T-helper 1 cell treated with Interleukin-12 subunit alpha and Interleukin-12 subunit beta and Interleukin-4 antibody, amounts not matched to agents 30 μg/mL and 1 μg/mL, for 36 hours (primary cell): ENCODE measurements around the gene C2CD2L.
A peak's percentile ranks its signal among the peaks of the same experiment; 100 is the strongest.
"Not testable (repeated sequence)": the region's sequence is repeated elsewhere in the genome, so short reads cannot be mapped to it uniquely, and the experiment has no call there.

Source experiments
- H3K27ac Mint-ChIP-seq: one replicate; pipeline ENCODE4 v1.8.0; 2021; ENCODE audit warnings: mild to moderate bottlenecking, mixed read lengths
- H3K27me3 Mint-ChIP-seq: one replicate; pipeline ENCODE4 v1.8.0; 2021; ENCODE audit warnings: low read depth, mixed read lengths
- H3K36me3 Mint-ChIP-seq: one replicate; pipeline ENCODE4 v1.8.0; 2021; ENCODE audit warnings: low read depth, mixed read lengths
- H3K4me1 Mint-ChIP-seq: one replicate; pipeline ENCODE4 v1.8.0; 2021; ENCODE audit warnings: low read depth, mixed read lengths
- H3K4me3 Mint-ChIP-seq: one replicate; pipeline ENCODE4 v1.8.0; 2021; ENCODE audit warnings: mild to moderate bottlenecking, moderate library complexity, mixed read lengths
- H3K9me3 Mint-ChIP-seq: one replicate; pipeline ENCODE4 v1.8.0; 2021; ENCODE audit warnings: mixed read lengths

The C2CD2L gene

DNA sequence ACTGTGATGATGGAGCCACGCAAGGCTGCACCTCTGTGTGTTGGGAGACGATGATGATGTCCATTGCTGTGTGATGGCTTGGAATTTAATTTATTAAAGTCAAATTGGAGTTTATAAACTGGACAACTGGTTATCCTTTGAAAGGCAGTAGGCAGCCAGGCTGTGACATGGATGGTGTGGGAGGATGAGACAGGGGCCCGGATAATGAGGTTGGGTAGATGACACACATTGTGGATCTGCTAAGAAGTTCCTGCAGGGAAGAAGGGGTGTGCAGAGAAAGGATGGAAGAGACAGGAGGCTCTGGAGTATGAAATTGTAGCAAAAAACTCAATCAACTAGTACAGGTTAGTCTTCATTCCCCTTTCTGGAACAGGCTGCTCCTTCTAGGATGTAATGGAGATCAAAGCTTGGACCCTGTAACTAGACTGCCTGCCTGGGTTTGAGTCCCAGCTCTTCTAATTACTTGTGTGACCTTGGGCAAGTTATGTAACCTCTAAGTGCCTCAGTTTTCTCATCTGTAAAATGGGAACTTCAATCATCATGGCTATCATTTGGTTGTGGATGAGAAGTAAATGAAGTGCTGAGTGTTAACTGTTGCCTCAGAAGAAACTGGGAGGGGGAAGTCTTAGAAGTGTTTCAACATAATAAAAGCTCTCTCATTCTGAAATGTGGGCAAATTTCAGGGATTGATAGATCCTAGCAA is 10.0 kb downstream of the C2CD2L start:
- peaks cover 34% of the 10 kb centered on the region for H3K36me3 Mint-ChIP-seq
- H3K27ac Mint-ChIP-seq = peak overlapping the region; percentile 42
- peaks cover 24% of the 10 kb centered on the region for H3K4me1 Mint-ChIP-seq
- H3K4me3 Mint-ChIP-seq = no peak overlapping the region
- no peaks in the 10 kb centered on the region for H3K9me3 Mint-ChIP-seq
- H3K27me3 Mint-ChIP-seq = no peaks in the 10 kb centered on the region

DNA sequence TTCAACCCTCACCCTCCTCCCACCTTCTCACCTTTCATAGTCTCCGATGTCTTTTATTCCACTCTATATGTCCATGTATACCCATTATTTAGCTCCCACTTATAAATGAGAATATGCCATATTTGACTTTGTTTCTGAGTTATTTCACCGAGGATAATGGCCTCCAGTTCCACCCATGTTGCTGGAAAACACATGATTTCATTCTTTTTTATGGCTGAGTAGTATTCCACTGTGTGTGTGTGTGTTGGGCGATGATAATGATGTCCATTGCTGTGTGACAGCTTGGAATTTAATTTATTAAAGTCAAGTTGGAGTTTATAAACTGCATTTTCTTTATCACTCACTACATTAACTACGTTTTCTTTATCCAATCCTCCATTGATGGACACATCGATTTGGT is 11.1 kb downstream of the C2CD2L start:
- Mint-ChIP-seq H3K4me1 (peaks cover 32% of the 10 kb centered on the region), H3K4me3 (no peak overlapping the region), H3K9me3 (no peaks in the 10 kb centered on the region), H3K36me3 (peaks cover 35% of the 10 kb centered on the region), H3K27me3 (no peaks in the 10 kb centered on the region), H3K27ac (no peak overlapping the region)

DNA sequence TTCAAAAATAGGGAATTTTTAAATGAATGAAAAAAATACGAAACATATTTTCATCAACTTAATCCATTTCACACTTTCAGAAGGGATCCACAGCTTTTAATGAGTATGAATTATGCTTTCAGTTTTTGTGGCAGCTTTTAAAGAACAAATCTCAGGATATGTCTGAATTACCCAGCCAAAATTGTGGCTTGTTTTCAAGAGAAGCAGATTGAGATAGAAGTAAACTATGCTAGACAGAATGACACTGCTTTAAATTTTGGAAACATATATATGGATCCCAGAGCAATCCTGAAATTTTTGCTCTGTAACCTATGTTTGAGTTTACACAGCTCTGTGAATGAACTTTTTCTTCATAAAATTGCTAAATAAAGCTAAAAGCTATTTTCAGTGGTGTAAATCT is 11.8 kb downstream of the C2CD2L start:
- no peaks in the 10 kb centered on the region for H3K27me3 Mint-ChIP-seq
- H3K4me3 Mint-ChIP-seq = no peak overlapping the region
- peaks cover 32% of the 10 kb centered on the region for H3K4me1 Mint-ChIP-seq
- peaks cover 32% of the 10 kb centered on the region for H3K36me3 Mint-ChIP-seq
- H3K9me3 Mint-ChIP-seq = no peaks in the 10 kb centered on the region
- no peak overlapping the region for H3K27ac Mint-ChIP-seq

DNA sequence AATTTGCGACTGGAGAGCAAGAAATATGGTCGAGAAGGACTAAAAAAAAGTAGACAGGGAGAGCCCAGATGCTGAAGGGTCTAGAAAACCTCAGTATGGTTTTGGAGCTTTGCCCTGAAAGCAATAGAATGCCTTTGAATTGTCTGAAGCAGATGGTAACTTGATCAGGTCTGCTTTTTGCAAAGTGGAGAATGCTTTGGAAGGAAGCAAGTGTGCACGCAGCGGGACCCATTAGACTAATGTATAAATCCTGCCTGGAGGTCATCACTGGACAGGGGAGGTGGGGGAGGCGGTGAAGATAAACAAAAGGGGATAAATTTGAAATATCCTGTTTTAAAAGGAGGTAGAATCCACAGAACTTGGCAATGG is 13.5 kb downstream of the C2CD2L start:
- H3K9me3 Mint-ChIP-seq = no peaks in the 10 kb centered on the region
- H3K4me1 Mint-ChIP-seq = peaks cover 25% of the 10 kb centered on the region
- peaks cover 27% of the 10 kb centered on the region for H3K36me3 Mint-ChIP-seq
- H3K4me3 Mint-ChIP-seq = peak overlapping the region; percentile 94
- peak overlapping the region; percentile 87 for H3K27ac Mint-ChIP-seq
- H3K27me3 Mint-ChIP-seq = no peaks in the 10 kb centered on the region

DNA sequence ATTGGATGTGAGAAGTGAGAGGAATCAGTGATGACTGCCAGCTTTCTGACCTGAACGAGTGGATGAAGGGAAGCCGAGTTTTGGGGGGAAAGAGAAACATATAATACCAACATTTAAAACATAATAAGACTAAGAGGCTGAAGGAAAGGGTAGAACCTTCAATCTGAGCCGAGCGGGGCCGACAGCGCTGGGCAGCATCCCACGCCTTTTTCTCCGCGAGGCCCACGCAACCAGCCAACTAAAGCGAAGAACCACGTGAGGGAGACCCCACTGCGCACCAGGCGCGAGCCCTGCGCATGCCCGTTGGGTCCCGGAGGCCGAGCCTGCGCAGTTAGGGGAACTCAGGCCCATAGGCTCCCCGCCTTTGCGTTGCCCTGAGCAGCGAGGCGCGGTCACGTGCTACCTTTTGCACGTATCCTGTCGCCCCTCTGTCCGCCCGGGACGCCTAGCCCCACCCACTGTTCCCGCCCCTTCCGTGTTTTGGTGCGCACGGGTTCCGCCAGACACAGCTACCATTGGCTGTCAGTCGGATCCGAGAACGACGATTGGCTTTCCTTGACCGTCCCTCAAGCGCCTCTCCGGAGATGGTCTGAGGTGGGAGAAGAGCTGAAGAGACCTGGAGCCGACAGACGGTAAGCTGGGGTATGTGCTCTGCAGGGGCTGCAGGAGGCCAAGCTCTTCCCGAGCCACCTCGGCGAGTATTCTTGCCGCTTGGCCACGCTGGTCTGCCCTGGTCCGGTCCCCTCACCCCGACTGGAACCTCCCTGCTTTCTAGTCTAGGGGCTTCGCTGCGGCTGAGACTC is 14.1 kb downstream of the C2CD2L start, which contains the start of gene HINFP:
TSS of gene HINFP (plus strand) at position 573 of the 803 bp plus-strand sequence. CDS start 5,365 bp downstream, outside the sequence.
- Mint-ChIP-seq H3K9me3 (no peaks in the 10 kb centered on the region), H3K4me1 (peaks cover 21% of the 10 kb centered on the region), H3K27me3 (no peaks in the 10 kb centered on the region), H3K36me3 (peaks cover 23% of the 10 kb centered on the region), H3K27ac (peak within 1 kb of the TSS; percentile 87), H3K4me3 (peak within 1 kb of the TSS; percentile 94)

DNA sequence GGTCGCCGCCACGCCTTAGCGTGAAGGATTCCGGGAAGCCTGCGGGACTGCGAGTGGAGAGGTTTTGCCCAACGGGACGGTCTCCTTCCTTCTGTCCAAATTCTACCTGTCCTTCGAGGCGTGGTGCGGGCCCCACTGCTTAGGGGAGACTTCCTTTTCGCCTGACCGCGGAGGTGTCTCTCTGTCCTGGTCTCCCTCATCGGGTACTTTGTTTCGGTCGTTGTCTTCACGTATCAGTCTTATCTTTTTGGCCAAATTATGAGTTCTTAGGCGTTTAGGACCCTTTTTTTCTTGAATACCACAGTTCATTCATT is 14.6 kb downstream of the C2CD2L start:
- no peaks in the 10 kb centered on the region for H3K9me3 Mint-ChIP-seq
- H3K4me1 Mint-ChIP-seq = peaks cover 24% of the 10 kb centered on the region
- H3K36me3 Mint-ChIP-seq = peaks cover 22% of the 10 kb centered on the region
- peak overlapping the region; percentile 94 for H3K4me3 Mint-ChIP-seq
- peak overlapping the region; percentile 87 for H3K27ac Mint-ChIP-seq
- no peaks in the 10 kb centered on the region for H3K27me3 Mint-ChIP-seq

DNA sequence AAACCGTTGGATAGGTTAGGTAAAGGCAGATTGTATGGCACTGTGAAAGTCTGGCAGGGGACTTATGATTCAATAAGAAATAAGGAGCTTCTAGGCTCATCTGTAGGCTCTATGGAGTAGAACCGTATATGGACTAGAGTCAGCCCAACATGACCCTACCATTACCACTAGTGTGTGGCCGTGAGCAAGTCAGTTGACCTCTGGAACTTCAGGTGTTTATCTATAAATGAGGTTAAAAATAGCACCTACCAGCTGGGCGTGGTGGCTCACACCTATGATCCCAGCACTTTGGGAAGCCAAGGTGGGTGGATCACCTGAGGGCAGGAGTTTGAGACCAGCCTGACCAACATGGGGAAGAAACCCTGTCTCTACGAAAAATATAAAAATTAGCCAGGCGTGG is 18.7 kb downstream of the C2CD2L start:
- Mint-ChIP-seq H3K36me3 (peaks cover 22% of the 10 kb centered on the region), H3K4me3 (no peak overlapping the region), H3K9me3 (no peaks in the 10 kb centered on the region), H3K4me1 (peaks cover 18% of the 10 kb centered on the region), H3K27me3 (no peaks in the 10 kb centered on the region), H3K27ac (no peak overlapping the region)

DNA sequence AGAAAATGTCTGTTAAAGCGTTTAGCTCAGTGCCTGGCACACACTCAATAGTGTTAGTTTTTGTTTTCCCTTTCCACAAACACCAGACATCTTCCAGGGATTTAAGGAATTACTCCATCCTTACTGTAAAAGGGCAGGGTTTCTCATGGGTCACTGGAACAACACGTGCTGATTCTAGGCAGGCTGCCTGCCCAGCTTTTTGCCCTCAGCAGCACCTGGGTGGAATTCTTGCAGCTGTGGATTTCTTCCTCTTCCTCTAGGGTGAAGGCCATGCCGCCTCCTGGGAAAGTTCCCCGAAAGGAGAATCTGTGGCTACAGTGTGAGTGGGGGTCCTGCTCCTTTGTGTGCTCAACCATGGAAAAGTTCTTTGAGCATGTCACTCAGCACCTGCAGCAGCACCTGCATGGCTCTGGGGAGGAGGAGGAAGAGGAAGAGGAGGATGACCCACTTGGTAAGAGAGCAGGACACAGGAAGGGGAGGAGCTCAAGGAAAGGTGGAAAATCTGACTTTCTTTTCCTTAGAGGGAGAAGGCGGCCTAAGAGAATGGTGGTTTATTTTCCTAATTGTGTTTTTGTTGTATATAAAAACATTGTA is 19.6 kb downstream of the C2CD2L start:
- Mint-ChIP-seq H3K27ac (no peak overlapping the region), H3K4me3 (no peak overlapping the region), H3K36me3 (peaks cover 29% of the 10 kb centered on the region), H3K27me3 (no peaks in the 10 kb centered on the region), H3K9me3 (no peaks in the 10 kb centered on the region), H3K4me1 (peaks cover 17% of the 10 kb centered on the region)

DNA sequence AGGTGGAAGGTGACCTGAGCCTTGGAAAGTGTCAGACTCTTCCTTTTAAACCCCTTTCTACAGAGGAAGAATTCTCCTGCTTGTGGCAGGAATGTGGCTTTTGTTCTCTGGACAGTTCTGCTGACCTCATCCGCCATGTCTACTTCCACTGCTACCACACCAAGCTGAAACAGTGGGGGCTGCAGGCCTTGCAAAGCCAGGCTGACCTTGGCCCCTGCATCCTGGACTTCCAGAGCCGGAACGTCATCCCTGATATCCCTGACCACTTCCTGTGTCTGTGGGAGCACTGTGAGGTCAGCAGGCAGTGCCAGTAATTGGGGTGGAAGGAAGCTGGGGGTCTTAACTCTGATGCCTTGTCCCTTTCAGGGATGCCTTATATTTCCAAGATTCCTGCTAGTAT is 23.5 kb downstream of the C2CD2L start:
- peaks cover 5% of the 10 kb centered on the region for H3K4me1 Mint-ChIP-seq
- no peak overlapping the region for H3K4me3 Mint-ChIP-seq
- H3K27me3 Mint-ChIP-seq = no peaks in the 10 kb centered on the region
- H3K36me3 Mint-ChIP-seq = peaks cover 39% of the 10 kb centered on the region
- H3K9me3 Mint-ChIP-seq = no peaks in the 10 kb centered on the region
- no peak overlapping the region for H3K27ac Mint-ChIP-seq

DNA sequence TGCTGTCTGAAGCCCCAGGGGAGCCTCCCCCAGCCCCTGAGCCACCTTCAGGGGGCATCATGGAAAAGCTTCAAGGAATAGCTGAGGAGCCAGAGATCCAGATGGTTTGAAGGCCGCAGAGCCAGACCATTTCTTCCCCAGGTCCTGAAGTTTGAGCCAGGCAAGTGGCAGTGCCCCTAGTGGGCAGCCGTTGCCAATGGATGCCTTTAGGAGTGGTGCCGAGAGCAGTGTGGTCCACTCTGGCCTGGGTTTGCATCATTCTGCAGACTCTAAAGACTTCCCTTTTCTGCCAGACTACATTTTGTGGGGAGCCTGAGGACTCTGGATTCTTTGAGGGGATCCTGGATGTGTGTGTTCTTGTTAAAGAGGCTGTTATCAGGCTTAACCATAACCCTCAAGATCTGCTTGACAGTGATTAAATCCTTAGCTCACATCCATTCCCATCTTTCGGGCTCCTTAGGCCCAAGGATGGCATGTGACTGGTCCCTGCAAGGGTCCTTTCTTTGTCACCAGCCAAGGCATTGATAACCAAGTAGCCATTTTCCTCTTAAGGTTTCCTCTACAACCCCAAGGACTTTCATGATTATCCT is 27.3 kb downstream of the C2CD2L start:
- H3K36me3 Mint-ChIP-seq = peaks cover 35% of the 10 kb centered on the region
- H3K9me3 Mint-ChIP-seq = no peaks in the 10 kb centered on the region
- H3K27ac Mint-ChIP-seq = no peak overlapping the region
- no peaks in the 10 kb centered on the region for H3K4me1 Mint-ChIP-seq
- no peak overlapping the region for H3K4me3 Mint-ChIP-seq
- peaks cover 15% of the 10 kb centered on the region for H3K27me3 Mint-ChIP-seq

DNA sequence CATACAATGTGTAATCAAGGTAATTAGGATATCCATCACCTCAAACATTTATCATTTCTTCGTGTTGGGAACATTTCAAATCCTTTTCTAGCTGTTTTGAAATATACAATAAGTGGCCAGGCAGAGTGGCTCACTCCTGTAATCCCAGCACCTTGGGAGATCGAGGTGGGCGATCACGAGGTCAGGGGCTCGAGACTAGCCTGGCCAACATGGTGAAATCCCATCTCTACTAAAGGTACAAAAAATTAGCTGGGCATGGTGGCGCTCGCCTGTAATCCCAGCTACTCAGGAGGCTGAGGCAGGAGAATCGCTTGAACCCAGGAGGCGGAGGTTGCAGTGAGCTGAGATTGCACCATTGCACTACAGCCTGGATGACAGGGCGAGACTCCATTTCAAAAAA is 32.1 kb downstream of the C2CD2L start:
- H3K9me3 Mint-ChIP-seq, H3K36me3 Mint-ChIP-seq, H3K27ac Mint-ChIP-seq, H3K4me1 Mint-ChIP-seq, H3K4me3 Mint-ChIP-seq: not testable (repeated sequence)
- peaks cover 23% of the 10 kb centered on the region for H3K27me3 Mint-ChIP-seq

DNA sequence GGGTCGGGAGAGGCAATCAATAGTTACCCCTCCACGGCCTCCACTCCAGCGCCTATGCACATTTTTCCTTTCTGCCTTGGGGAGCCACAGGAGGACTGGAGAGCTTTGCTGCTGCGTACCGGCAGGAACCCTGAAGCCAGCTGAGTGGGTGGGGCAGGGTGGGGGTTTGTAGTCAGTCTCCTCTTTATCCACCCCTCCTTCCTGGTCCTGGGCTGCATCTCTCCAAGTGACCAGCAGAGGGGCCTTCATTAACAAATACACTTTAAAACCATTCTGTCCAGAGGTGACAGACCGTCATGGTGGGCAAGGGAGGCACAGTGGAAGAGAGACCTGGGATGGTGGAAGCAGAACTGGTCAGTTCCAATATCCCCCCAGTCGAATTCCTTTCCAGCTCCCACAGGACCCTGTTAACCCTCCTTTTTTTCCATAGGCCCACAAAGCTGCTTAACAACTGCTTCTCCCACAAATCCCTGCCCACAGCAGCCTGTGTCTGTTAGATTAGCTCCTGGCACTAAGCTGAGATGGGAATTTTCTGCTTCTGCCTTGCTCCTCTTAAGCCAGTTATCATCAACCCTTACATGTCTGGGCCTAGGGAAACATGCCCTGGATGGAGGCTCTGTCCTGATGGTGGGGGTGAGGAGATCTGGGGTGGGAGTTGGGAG is 37.8 kb downstream of the C2CD2L start:
- no peak overlapping the region for H3K27ac Mint-ChIP-seq
- peaks cover 7% of the 10 kb centered on the region for H3K4me1 Mint-ChIP-seq
- no peaks in the 10 kb centered on the region for H3K36me3 Mint-ChIP-seq
- no peak overlapping the region for H3K4me3 Mint-ChIP-seq
- no peaks in the 10 kb centered on the region for H3K9me3 Mint-ChIP-seq
- H3K27me3 Mint-ChIP-seq = peaks cover 53% of the 10 kb centered on the region

DNA sequence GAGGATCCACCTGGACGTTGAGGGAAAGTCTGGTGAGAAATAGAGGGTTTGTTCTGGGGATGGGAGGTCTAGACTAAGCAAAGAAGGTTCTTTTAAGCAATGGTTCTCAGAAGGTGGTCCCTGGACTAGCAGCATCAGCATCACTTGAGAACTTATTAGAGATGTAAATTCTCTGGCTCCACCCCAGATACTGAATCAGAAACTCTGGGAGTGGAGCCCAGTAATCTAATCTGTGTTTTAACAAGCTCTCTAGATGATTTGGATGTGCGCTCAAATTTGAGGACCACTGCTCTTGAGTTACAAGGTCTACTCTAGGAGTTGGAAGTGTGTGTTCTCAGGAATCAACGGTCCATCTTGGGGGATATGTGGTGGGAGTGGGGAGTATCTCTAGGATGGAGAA is 38.4 kb downstream of the C2CD2L start:
- Mint-ChIP-seq H3K36me3 (no peaks in the 10 kb centered on the region), H3K4me3 (no peak overlapping the region), H3K27me3 (peaks cover 59% of the 10 kb centered on the region), H3K9me3 (no peaks in the 10 kb centered on the region), H3K4me1 (peaks cover 7% of the 10 kb centered on the region), H3K27ac (no peak overlapping the region)

DNA sequence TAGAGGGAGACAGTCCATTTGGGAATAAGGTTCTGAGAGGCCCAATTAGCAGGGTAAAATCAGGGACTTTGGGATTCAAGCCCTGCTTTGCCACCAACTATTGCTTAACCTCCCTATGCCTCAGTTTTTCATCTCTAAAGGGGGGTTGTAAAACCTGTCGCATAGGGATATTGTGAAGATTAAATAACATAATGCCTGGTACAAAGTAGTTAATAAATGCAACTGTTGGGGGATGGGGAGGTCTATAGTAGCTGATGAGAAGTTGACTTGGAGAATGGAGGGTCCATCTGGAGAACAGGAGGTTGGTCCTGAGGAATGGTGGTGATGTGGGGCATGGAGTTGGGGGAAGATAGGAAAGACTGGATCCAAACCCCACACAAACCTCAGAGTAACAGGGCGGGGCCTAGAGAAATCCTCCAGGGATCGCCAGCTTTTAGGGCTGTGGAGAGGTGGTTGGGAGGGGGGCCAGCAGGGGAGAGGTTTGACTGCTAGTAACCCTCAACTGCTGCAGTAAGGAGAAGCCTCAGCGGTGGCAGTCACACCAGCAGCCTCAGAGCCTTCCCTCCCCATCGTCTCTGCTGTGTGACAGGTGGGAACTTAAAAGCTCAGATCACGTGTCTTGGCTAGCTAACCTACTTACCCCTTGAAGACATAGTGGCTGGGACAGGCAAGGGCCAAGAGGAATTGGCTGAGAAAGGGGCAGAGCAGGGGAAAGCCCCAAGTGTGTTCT is 40.6 kb downstream of the C2CD2L start:
- H3K9me3 Mint-ChIP-seq = no peaks in the 10 kb centered on the region
- no peaks in the 10 kb centered on the region for H3K36me3 Mint-ChIP-seq
- H3K27me3 Mint-ChIP-seq = peaks cover 78% of the 10 kb centered on the region
- peak overlapping the region; percentile 59 for H3K4me3 Mint-ChIP-seq
- H3K27ac Mint-ChIP-seq = no peak overlapping the region
- peaks cover 9% of the 10 kb centered on the region for H3K4me1 Mint-ChIP-seq
